Measurements from ENCODE around the gene CACTIN.
A peak's percentile ranks its signal among the peaks of the same experiment; 100 is the strongest.
"Not testable (repeated sequence)": the region's sequence is repeated elsewhere in the genome, so short reads cannot be mapped to it uniquely, and the experiment has no call there.

CACTIN gene

GRCh38 chr19:3585301-3586126 is 41.1 kb downstream of the CACTIN start, which contains the start of gene GIPC3:
TSS of gene GIPC3 (plus strand) at chr19:3585478. CDS start at chr19:3585598, 120 bp downstream.
- peak; percentile 47 for DNase-seq (ENCODE audit: low spot score)

GRCh38 chr19:3584036-3584802 is 42.4 kb downstream of the CACTIN start:
- not testable (repeated sequence) for DNase-seq (ENCODE audit: low spot score)

More at GRCh38 chr19:3585301-3586126, 41.1 kb downstream of the CACTIN start, which contains the start of gene GIPC3:
- TF ChIP-seq CTCF (IDR thresholded peaks at IDR 0.05; ENCODE audit: extremely low read depth, missing control alignments): no peak

GRCh38 chr19:3581792-3582191 is 44.8 kb downstream of the CACTIN start:
- not testable (repeated sequence) for DNase-seq (ENCODE audit: low spot score)

GRCh38 chr19:3580156-3580934 is 46.2 kb downstream of the CACTIN start:
- TF ChIP-seq CTCF (IDR thresholded peaks at IDR 0.05; ENCODE audit: extremely low read depth, missing control alignments): no peak
- DNase-seq (ENCODE audit: low spot score): no peak

GRCh38 chr19:3578390-3578789 is 48.2 kb downstream of the CACTIN start:
- TF ChIP-seq CTCF (IDR thresholded peaks at IDR 0.05; ENCODE audit: extremely low read depth, missing control alignments): no peak

GRCh38 chr19:3577723-3578344 is 48.8 kb downstream of the CACTIN start:
- no peak for TF ChIP-seq CTCF (IDR thresholded peaks at IDR 0.05; ENCODE audit: extremely low read depth, missing control alignments)
- peak; percentile 14 for DNase-seq (ENCODE audit: low spot score)

More at GRCh38 chr19:3578390-3578789, 48.2 kb downstream of the CACTIN start:
- no peak for DNase-seq (ENCODE audit: low spot score)

GRCh38 chr19:3576696-3577443 is 49.7 kb downstream of the CACTIN start:
- TF ChIP-seq CTCF (IDR thresholded peaks at IDR 0.05; ENCODE audit: extremely low read depth, missing control alignments): no peak
- DNase-seq (ENCODE audit: low spot score): peak; percentile 44
